IMR-90 (cell line): ENCODE results near the gene KAZN. TPM values are rescaled to one million over a fixed set of nuclear protein-coding genes. Genes with fewer than 3 reads are reported as not detected.

Source experiments
- ATAC-seq: fragments of 200-7000 bp; cut with Tn5 transposase; 2 replicates; pipeline ENCODE4 v1.9.1; 2020; ENCODE audit warnings: low read depth, mild to moderate bottlenecking, moderate library complexity
- BruUV-seq: library from RNA; stranded (reverse); fragments of 400-500 nt; replicated peaks from 2 replicates; lab custom pipeline; 2021; lab: Mats Ljungman, UMichigan
- CTCF ChIA-PET: fragments of 300-600 bp; formaldehyde crosslinking; extraction: SDS; loops from one replicate; lab custom pipeline; 2021; ENCODE audit warnings: antibody characterized with exemption; lab: Yijun Ruan, JAX
- POLR2A ChIA-PET: fragments of 300-600 bp; sonication (Branson Sonifier 250); formaldehyde crosslinking; loops from one replicate; lab custom pipeline; 2022; ENCODE audit warnings: antibody characterized with exemption; ENCODE audit not compliant: unreplicated experiment; lab: Charles Lee
- DNase-seq: peaks from one replicate; pipeline ENCODE4 v3.0.0; 2013
- H2AFZ ChIP-seq: replicated peaks from 2 replicates; pipeline ENCODE3; 2013; ENCODE audit warnings: low read length, mild to moderate bottlenecking; ENCODE audit not compliant: poor library complexity
- H2AK5ac ChIP-seq: 2 replicates; pipeline ENCODE4 v1.6.1; 2013; ENCODE audit warnings: low read depth, low read length, inconsistent platforms
- H2AK9ac ChIP-seq: replicated peaks from 2 replicates; pipeline ENCODE3; 2013; ENCODE audit warnings: mild to moderate bottlenecking, low read depth, low read length, moderate library complexity; ENCODE audit not compliant: poor library complexity
- H2BK120ac ChIP-seq: 2 replicates; pipeline ENCODE4 v1.6.1; 2013; ENCODE audit warnings: low read depth, low read length, inconsistent platforms
- H2BK15ac ChIP-seq: 3 replicates; pipeline ENCODE4 v1.6.1; 2013; ENCODE audit warnings: low read depth, low read length, inconsistent platforms
- H2BK20ac ChIP-seq: 2 replicates; pipeline ENCODE4 v1.6.1; 2013; ENCODE audit warnings: low read depth, mild to moderate bottlenecking, inconsistent platforms, low read length, moderate library complexity
- H2BK5ac ChIP-seq: 2 replicates; pipeline ENCODE4 v1.6.1; 2013; ENCODE audit warnings: mild to moderate bottlenecking, low read depth, low read length, inconsistent platforms; ENCODE audit not compliant: poor library complexity, severe bottlenecking
- H3K14ac ChIP-seq: replicated peaks from 2 replicates; pipeline ENCODE4 v1.6.1; 2013; ENCODE audit warnings: low read depth, low read length, inconsistent platforms
- H3K18ac ChIP-seq: 2 replicates; pipeline ENCODE4 v1.6.1; 2013; ENCODE audit warnings: low read depth, low read length, control low read depth
- H3K23ac ChIP-seq: 2 replicates; pipeline ENCODE4 v1.6.1; 2013; ENCODE audit warnings: low read depth, low read length, inconsistent platforms
- H3K27ac ChIP-seq: 2 replicates; pipeline ENCODE4 v1.5.1; 2013; ENCODE audit warnings: mild to moderate bottlenecking, control low read depth, low read length; ENCODE audit not compliant: insufficient read depth
- H3K27me3 ChIP-seq: 2 replicates; pipeline ENCODE4 v1.6.1; 2013; ENCODE audit warnings: low read length; ENCODE audit not compliant: control insufficient read depth, insufficient read depth
- H3K36me3 ChIP-seq: 2 replicates; pipeline ENCODE4 v1.6.1; 2013; ENCODE audit warnings: low read length, mixed read lengths; ENCODE audit not compliant: control insufficient read depth, insufficient read depth
- H3K4ac ChIP-seq: 2 replicates; pipeline ENCODE4 v1.6.1; 2013; ENCODE audit warnings: low read depth, low read length, inconsistent platforms
- H3K4me1 ChIP-seq: 2 replicates; pipeline ENCODE4 v1.6.1; 2013; ENCODE audit warnings: low read length, mixed read lengths; ENCODE audit not compliant: control insufficient read depth, insufficient read depth
- H3K4me2 ChIP-seq: 2 replicates; pipeline ENCODE4 v1.6.1; 2013; ENCODE audit warnings: low read depth, mild to moderate bottlenecking, control low read depth, low read length, moderate library complexity
- H3K4me3 ChIP-seq: 2 replicates; pipeline ENCODE4 v1.5.1; 2013; ENCODE audit warnings: low read depth, mild to moderate bottlenecking, control low read depth, low read length, moderate library complexity; ENCODE audit not compliant: insufficient read depth
- H3K56ac ChIP-seq: 2 replicates; pipeline ENCODE4 v1.6.1; 2013; ENCODE audit warnings: low read length, inconsistent platforms; ENCODE audit not compliant: insufficient read depth; ENCODE audit errors: extremely low read depth
- H3K79me1 ChIP-seq, 2 experiments: 2 replicates each; pipeline ENCODE4 v1.6.1; 2013; ENCODE audit warnings: low read length in 2 of 2, inconsistent platforms in 1 of 2, low read depth in 1 of 2
- H3K9ac ChIP-seq: 2 replicates; pipeline ENCODE4 v1.6.1; 2013; ENCODE audit warnings: low read depth, low read length, control low read depth
- H3K9me1 ChIP-seq: 2 replicates; pipeline ENCODE4 v1.6.1; 2013; ENCODE audit warnings: low read length, inconsistent platforms; ENCODE audit not compliant: insufficient read depth
- H3K9me3 ChIP-seq: 2 replicates; pipeline ENCODE4 v1.6.1; 2013; ENCODE audit warnings: low read length; ENCODE audit not compliant: control insufficient read depth, insufficient read depth
- H4K20me1 ChIP-seq: 2 replicates; pipeline ENCODE4 v1.6.1; 2013; ENCODE audit warnings: low read length, inconsistent platforms; ENCODE audit not compliant: insufficient read depth
- H4K5ac ChIP-seq: 2 replicates; pipeline ENCODE4 v1.6.1; 2013; ENCODE audit warnings: mild to moderate bottlenecking, low read depth, low read length, control low read depth
- H4K8ac ChIP-seq, 2 experiments: 2 replicates each; pipeline ENCODE4 v1.6.1; 2013; ENCODE audit warnings: low read depth in 2 of 2, low read length in 2 of 2, control low read depth in 1 of 2, inconsistent platforms in 1 of 2
- H4K91ac ChIP-seq: 2 replicates; pipeline ENCODE4 v1.6.1; 2013; ENCODE audit warnings: low read depth, low read length, inconsistent platforms; ENCODE audit not compliant: insufficient read depth
- BHLHE40 ChIP-seq: fragments of 150-350 bp; IDR thresholded peaks from 2 replicates; pipeline ENCODE4 v1.6.1; 2016; ENCODE audit warnings: mild to moderate bottlenecking, low read depth, low read length
- MAFK ChIP-seq: IDR thresholded peaks from 2 replicates; pipeline ENCODE4 v1.6.1; 2012; ENCODE audit warnings: low read depth, low read length, improper control_type of control experiment
- WGBS, 2 experiments: methylation state at CpG; one replicate each; pipeline versions ENCODE4 v1.1.5 to v1.1.7; 2013; ENCODE audit warnings: missing lambda C conversion rate in 2 of 2; ENCODE audit not compliant: insufficient read length in 1 of 2; ENCODE audit errors: extremely low coverage in 2 of 2; 5-methylcytosine and 5-hydroxymethylcytosine counted together
- dilution Hi-C: fragments of 300-500 bp; cut with HindIII; formaldehyde crosslinking; loops from one replicate; pipeline ENCODE4 v1.14.3; 2018; ENCODE audit warnings: low sequenced_read_pairs; ENCODE audit not compliant: unreplicated experiment
- in situ Hi-C: fragments of 300-500 bp; cut with MboI; formaldehyde crosslinking; loops from 3 replicates; pipeline ENCODE4 v1.14.3; 2019; ENCODE audit warnings: low sequenced_read_pairs, inconsistent platforms, mixed read lengths
- intact Hi-C: fragments of 100-400 bp; cut with micrococcal nuclease; formaldehyde crosslinking; loops from 2 replicates; pipeline ENCODE4 v1.10.0; 2022
- polyA plus RNA-seq, 3 experiments: library from polyadenylated mRNA; depleted of rRNA; stranded (reverse); fragments of >200 nt; gene quantifications; 2 replicates each; pipeline ENCODE4 v1.2.3, GENCODE V29; 2012; ENCODE audit warnings: low replicate concordance in 1 of 3
- total RNA-seq: library from RNA; depleted of rRNA; stranded (reverse); fragments of >200 nt; gene quantifications from 2 replicates; pipeline ENCODE4 v1.2.3, GENCODE V29; 2012
- TF ChIP-seq, protein P1 (sequence below): fragments of 150-350 bp; IDR thresholded peaks from 2 replicates; pipeline ENCODE4 v1.6.1; 2017; ENCODE audit warnings: mild to moderate bottlenecking, antibody characterized with exemption, low read length, low read depth

Gene KAZN
- total and polyA plus RNA-seq, 2 of the 4 experiments (the other 2 are of a cell fraction) = 5.2 to 10.5 TPM

DNA sequence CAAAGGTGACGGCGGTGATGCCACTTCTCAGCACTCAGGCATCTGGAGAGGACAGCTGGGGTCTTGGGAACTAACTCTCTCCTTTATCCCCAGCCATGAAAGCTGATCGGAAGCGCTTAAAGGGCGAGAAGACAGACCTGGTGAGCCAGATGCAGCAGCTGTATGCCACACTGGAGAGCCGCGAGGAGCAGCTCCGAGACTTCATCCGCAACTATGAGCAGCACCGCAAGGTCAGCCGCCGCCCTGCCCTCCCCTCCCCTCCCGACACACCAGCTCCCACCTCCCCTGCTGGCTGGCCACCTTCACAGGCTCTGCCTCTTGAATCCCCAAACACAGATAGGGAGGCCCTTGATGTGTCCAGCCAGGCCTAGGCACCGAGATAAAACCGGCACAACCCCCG lies 436.2 kb downstream of the KAZN start:
- Histone ChIP-seq H2BK120ac (no peak overlapping the region), H3K9me3 (no peaks in the 10 kb centered on the region), H3K4me2 (no peak overlapping the region), H3K14ac (no peak overlapping the region), H3K27me3 (no peaks in the 10 kb centered on the region), H3K23ac (no peak overlapping the region), H3K79me1 (peaks cover 15 to 36% of the 10 kb centered on the region in 2 experiments), H4K8ac (no peak overlapping the region), H3K56ac (no peak overlapping the region), H3K9me1 (peaks cover 11% of the 10 kb centered on the region; the same call in 1 of the 2 replicates), H2AK9ac (no peak overlapping the region), H2BK20ac (no peak overlapping the region), H3K27ac (no peak overlapping the region), H4K5ac (no peak overlapping the region), H2AK5ac (no peak overlapping the region), H4K20me1 (peaks cover 28% of the 10 kb centered on the region), H3K4me3 (no peak overlapping the region), H4K91ac (no peak overlapping the region), H3K18ac (no peak overlapping the region), H2AFZ (no peak overlapping the region), H3K9ac (no peak overlapping the region), H3K36me3 (peaks cover 6% of the 10 kb centered on the region), H2BK15ac (no peak overlapping the region), H2BK5ac (no peak overlapping the region), H3K4me1 (peaks cover 8% of the 10 kb centered on the region), H3K4ac (no peak overlapping the region)
- WGBS, 2 experiments = 94% methylated on average over 10 of the region's 16 CpGs; no CpG with 5 or more reads in 1 of the 2 experiments
- no TSS peak for BruUV-seq
- dilution Hi-C loops = no loop called here
- in situ Hi-C loops = loop anchor here (5.0 kb wide), 1 partner anchor 52 kb away; no protein-coding TSS in a partner anchor
- TF ChIP-seq, protein P1, sequence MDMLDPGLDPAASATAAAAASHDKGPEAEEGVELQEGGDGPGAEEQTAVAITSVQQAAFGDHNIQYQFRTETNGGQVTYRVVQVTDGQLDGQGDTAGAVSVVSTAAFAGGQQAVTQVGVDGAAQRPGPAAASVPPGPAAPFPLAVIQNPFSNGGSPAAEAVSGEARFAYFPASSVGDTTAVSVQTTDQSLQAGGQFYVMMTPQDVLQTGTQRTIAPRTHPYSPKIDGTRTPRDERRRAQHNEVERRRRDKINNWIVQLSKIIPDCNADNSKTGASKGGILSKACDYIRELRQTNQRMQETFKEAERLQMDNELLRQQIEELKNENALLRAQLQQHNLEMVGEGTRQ = no peak
- no peak for TF ChIP-seq BHLHE40
- no peak for TF ChIP-seq MAFK
- ATAC-seq (no peak), DNase-seq (no peak)
- ChIA-PET POLR2A (no interaction called here), CTCF (no interaction called here)
- intact Hi-C loops = no loop called here
